Measurements from ENCODE around the gene FBP2.

The FBP2 gene

DNA sequence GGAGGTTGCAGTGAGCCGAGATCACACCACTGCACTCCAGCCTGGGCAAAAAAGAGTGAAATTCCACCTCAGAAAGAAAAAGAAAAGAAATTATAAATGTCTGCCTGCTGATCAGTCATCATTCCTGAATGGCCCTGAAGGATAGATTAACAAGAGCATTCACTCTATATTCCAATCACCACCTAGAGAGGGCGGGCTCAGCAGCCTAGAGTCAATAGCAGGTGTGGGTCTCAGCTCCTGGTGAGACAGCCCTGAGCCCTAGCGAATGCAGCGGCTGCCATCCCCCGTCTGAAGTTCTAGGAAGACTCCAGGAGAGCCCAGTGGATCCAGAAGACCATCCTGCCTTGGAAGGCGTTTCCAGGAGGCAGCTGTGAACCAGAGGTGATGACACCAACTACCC is 33.7 kb upstream of the FBP2 start:
- no peak overlapping the region for H3K4me3 ChIP-seq (ENCODE audit: extremely low read depth, insufficient read depth, low read length, poor library complexity, severe bottlenecking)
- WGBS, 2 experiments (ENCODE audit: insufficient coverage in 2 of 2) = 82 to 87% methylated on average over 5 of the region's 6 CpGs
- no peaks in the 10 kb centered on the region for H3K9me3 ChIP-seq (ENCODE audit: control insufficient read depth, low read length)
- H3K4me1 ChIP-seq (ENCODE audit: control insufficient read depth, insufficient read depth, low read length, poor library complexity, severe bottlenecking) = no peaks in the 10 kb centered on the region
- no peaks in the 10 kb centered on the region for H3K36me3 ChIP-seq (ENCODE audit: control insufficient read depth, insufficient read depth, low read length)
- H3K27ac ChIP-seq (ENCODE audit: low read depth, low read length, severe bottlenecking) = no peak overlapping the region

DNA sequence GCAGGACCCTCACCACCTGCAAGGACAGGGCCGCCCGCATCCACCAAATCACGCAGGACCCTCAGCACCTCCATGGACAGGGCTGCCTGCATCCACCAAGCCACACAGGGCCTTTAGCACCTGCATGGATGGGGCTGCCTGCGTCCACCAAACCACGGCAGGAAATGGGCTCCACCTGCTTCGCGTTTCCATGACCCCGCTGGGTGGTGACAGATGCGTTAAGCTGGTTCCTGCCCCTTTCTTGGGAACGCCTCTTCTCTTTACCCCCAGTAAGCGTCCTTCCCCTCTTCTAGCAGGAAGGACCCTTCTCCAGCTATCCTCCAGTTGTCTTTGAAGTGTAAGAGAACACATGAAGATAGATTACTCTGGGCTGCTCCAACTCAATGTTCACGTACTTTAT is 32.2 kb upstream of the FBP2 start:
- Histone ChIP-seq H3K27ac (ENCODE audit: low read depth, low read length, severe bottlenecking) (no peak overlapping the region), H3K4me3 (ENCODE audit: extremely low read depth, insufficient read depth, low read length, poor library complexity, severe bottlenecking) (no peak overlapping the region), H3K9me3 (ENCODE audit: control insufficient read depth, low read length) (no peaks in the 10 kb centered on the region), H3K4me1 (ENCODE audit: control insufficient read depth, insufficient read depth, low read length, poor library complexity, severe bottlenecking) (no peaks in the 10 kb centered on the region), H3K36me3 (ENCODE audit: control insufficient read depth, insufficient read depth, low read length) (no peaks in the 10 kb centered on the region)
- 63 to 81% methylated on average over 6 to 10 of the region's 12 CpGs for WGBS, 2 experiments (ENCODE audit: insufficient coverage in 2 of 2)

DNA sequence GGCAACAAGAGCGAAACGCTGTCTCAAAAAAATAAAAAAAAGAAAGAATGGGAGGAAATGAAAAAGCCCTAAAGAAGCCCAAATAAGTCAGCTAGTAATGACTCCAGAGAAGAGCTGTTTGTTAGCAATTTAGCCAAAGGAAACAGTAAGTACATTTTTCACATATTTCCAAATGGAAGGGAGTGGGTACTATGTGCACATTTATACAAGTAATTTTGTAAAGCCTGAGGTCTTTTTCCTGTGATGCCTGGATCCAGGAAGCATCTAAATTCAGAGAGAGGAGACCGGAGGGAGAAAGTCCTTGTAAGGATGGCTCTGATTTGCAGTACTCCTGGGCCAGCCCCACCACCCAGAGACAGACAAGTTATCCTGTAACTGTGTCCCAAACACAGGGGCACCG is 31.0 kb upstream of the FBP2 start:
- 95 to 100% methylated on average over 2 to 3 of the region's 4 CpGs for WGBS, 2 experiments (ENCODE audit: insufficient coverage in 2 of 2)
- Histone ChIP-seq H3K27ac (ENCODE audit: low read depth, low read length, severe bottlenecking) (no peak overlapping the region), H3K36me3 (ENCODE audit: control insufficient read depth, insufficient read depth, low read length) (no peaks in the 10 kb centered on the region), H3K4me1 (ENCODE audit: control insufficient read depth, insufficient read depth, low read length, poor library complexity, severe bottlenecking) (no peaks in the 10 kb centered on the region), H3K9me3 (ENCODE audit: control insufficient read depth, low read length) (no peaks in the 10 kb centered on the region), H3K4me3 (ENCODE audit: extremely low read depth, insufficient read depth, low read length, poor library complexity, severe bottlenecking) (no peak overlapping the region)

DNA sequence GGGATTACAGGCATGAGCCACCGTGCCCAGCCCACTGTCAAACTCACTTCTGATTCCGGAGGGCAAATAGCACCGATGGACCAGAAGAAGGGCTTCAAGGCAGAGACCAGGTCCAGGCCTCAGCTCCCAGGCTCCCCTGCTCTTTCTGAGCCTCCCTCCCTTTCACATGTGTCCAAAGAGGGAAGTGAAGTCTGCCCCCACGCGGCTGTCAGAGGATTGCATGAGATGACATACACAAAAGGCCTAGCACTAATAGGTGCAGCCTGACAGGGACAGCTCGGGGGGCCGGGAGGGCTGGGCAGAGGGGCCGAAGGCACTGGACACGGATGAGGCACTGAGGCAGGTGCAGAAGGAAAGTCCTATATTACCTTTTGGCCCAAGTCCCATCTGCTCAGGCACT is 29.6 kb upstream of the FBP2 start:
- 63 to 75% methylated on average over 9 of the region's 9 CpGs for WGBS, 2 experiments (ENCODE audit: insufficient coverage in 2 of 2)
- Histone ChIP-seq H3K4me3 (ENCODE audit: extremely low read depth, insufficient read depth, low read length, poor library complexity, severe bottlenecking) (no peak overlapping the region), H3K9me3 (ENCODE audit: control insufficient read depth, low read length) (no peaks in the 10 kb centered on the region), H3K36me3 (ENCODE audit: control insufficient read depth, insufficient read depth, low read length) (no peaks in the 10 kb centered on the region), H3K4me1 (ENCODE audit: control insufficient read depth, insufficient read depth, low read length, poor library complexity, severe bottlenecking) (no peaks in the 10 kb centered on the region), H3K27ac (ENCODE audit: low read depth, low read length, severe bottlenecking) (no peak overlapping the region)

DNA sequence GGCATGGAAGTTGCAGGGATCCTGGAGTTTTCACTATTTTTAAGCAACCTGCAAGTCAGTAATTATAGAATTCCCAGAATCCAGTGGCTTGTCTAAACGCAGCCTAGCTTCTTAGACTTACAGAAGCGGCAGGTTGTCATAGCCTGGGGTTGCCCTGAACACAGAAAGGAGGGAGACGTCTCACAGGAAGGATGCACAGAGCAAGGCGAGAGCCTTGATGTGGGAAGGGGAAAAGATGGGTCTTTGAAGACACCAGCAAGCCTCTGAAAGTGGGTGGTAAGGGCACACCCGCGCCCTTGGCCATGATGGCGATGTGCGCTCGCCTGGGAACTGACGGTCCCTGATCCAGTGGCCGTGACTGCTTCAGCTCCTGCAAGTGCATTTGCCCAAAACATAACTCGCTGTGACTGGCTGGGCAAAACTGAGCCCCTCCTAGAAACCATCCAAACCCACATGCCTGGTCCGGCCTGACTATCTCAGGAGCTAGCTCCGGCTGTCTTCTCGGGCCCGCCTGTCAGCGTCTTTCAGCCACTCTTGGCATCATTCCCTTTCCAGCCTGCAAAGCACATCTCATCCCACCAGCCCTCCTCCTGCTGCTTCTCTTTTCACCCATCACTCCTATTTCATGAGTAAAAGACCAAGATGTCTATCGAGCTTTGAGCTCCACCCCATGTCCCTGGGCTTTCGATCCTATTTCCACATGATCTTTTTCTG is 28.6 kb upstream of the FBP2 start:
- Histone ChIP-seq H3K9me3 (ENCODE audit: control insufficient read depth, low read length) (no peaks in the 10 kb centered on the region), H3K4me3 (ENCODE audit: extremely low read depth, insufficient read depth, low read length, poor library complexity, severe bottlenecking) (no peak overlapping the region), H3K27ac (ENCODE audit: low read depth, low read length, severe bottlenecking) (no peak overlapping the region), H3K36me3 (ENCODE audit: control insufficient read depth, insufficient read depth, low read length) (no peaks in the 10 kb centered on the region), H3K4me1 (ENCODE audit: control insufficient read depth, insufficient read depth, low read length, poor library complexity, severe bottlenecking) (no peaks in the 10 kb centered on the region)
- WGBS, 2 experiments (ENCODE audit: insufficient coverage in 2 of 2) = 97 to 98% methylated on average over 17 to 19 of the region's 19 CpGs

DNA sequence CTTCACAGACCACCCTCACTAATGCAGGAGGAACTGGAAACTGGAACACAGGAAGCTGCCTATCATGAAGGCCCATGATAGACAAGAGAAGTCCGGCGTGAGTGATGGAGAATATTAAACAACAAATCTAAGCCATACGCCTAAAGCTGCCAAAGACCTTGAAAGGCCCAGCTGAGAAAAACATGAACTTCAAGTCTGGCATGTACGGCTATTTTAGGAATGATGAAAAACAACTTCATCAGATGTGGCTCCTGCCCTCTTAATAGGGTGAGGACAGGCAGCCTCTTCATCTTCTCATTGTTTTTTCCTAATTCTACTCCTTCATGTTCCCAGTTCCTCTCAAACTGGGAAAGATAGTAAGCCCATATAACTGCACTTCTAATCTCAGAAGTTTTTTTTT is 25.4 kb upstream of the FBP2 start:
- 94 to 100% methylated on average over 1 to 4 of the region's 4 CpGs for WGBS, 2 experiments (ENCODE audit: insufficient coverage in 2 of 2)

DNA sequence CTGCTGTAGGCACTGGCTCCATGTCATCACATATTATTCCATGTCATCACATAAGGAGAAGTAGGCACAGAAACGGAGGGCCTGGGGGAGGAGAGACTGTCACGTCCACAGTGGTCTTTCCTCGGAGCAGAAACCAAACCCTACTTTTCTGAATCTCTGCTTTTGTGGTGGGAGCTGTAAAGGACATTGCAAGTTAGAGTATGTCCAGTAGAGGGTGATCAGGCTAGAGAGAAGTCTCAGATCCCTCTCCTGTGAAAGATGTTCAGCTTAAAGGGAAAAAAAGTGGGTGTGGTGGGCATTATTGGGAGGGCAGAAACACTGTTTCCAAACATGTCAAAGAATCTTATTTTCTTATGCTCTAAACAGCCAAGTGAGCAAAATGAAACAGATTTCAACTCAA is 19.4 kb upstream of the FBP2 start:
- no CpG with 5 or more reads among the region's 3 CpGs for WGBS, 2 experiments (ENCODE audit: insufficient coverage in 2 of 2)
- no peaks in the 10 kb centered on the region for H3K9me3 ChIP-seq (ENCODE audit: control insufficient read depth, low read length)
- no peak overlapping the region for H3K4me3 ChIP-seq (ENCODE audit: extremely low read depth, insufficient read depth, low read length, poor library complexity, severe bottlenecking)
- peaks cover 3% of the 10 kb centered on the region for H3K4me1 ChIP-seq (ENCODE audit: control insufficient read depth, insufficient read depth, low read length, poor library complexity, severe bottlenecking)
- no peaks in the 10 kb centered on the region for H3K36me3 ChIP-seq (ENCODE audit: control insufficient read depth, insufficient read depth, low read length)
- H3K27ac ChIP-seq (ENCODE audit: low read depth, low read length, severe bottlenecking) = no peak overlapping the region

More for the DNA sequence above, 25.4 kb upstream of the FBP2 start:
- Histone ChIP-seq H3K9me3 (ENCODE audit: control insufficient read depth, low read length) (no peaks in the 10 kb centered on the region), H3K4me1 (ENCODE audit: control insufficient read depth, insufficient read depth, low read length, poor library complexity, severe bottlenecking) (no peaks in the 10 kb centered on the region), H3K27ac (ENCODE audit: low read depth, low read length, severe bottlenecking) (no peak overlapping the region), H3K36me3 (ENCODE audit: control insufficient read depth, insufficient read depth, low read length) (no peaks in the 10 kb centered on the region), H3K4me3 (ENCODE audit: extremely low read depth, insufficient read depth, low read length, poor library complexity, severe bottlenecking) (no peak overlapping the region)

DNA sequence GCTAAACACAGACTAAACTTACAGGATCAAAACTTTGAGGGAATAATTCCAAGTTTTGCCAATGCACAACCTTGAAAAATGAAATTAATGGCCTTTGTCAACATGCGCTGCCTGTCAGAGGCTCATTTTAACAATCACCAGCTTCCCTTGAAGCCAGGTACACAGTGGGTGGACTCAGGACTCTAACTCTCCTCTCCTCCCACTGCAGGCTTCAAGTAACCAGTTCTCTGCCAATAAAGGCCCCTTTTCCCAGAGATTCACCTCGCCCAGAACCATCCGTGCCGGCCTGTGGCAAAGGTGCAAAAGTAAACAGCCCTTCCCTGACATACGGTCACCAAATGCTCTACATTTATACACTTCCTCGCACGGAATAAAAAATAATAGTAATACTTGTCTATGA is 18.4 kb upstream of the FBP2 start:
- H3K36me3 ChIP-seq (ENCODE audit: control insufficient read depth, insufficient read depth, low read length) = no peaks in the 10 kb centered on the region
- H3K4me3 ChIP-seq (ENCODE audit: extremely low read depth, insufficient read depth, low read length, poor library complexity, severe bottlenecking) = no peak overlapping the region
- no peaks in the 10 kb centered on the region for H3K9me3 ChIP-seq (ENCODE audit: control insufficient read depth, low read length)
- peaks cover 7% of the 10 kb centered on the region for H3K4me1 ChIP-seq (ENCODE audit: control insufficient read depth, insufficient read depth, low read length, poor library complexity, severe bottlenecking)
- no peak overlapping the region for H3K27ac ChIP-seq (ENCODE audit: low read depth, low read length, severe bottlenecking)
- 94 to 96% methylated on average over 2 to 4 of the region's 7 CpGs for WGBS, 2 experiments (ENCODE audit: insufficient coverage in 2 of 2)

DNA sequence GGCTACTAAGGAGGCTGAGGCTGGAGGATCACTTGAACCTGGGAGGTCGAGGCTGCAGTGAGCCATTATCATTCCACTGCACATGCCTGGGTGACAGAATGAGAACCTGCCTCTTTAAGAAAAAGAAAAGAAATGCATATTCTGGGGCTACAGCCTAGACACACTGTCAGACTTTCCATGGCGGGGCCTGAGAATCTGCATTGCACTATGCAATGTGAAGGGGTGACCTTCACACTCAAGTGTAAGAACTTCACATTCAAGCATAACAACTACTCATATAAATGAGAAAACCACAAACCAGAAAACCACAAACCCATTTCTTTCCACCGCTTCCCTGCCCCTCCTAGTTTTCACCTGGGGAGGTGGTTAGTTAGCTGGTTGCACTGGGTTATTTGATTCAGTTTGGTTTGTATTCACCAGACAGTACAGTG is 18.0 kb upstream of the FBP2 start:
- Histone ChIP-seq H3K4me1 (ENCODE audit: control insufficient read depth, insufficient read depth, low read length, poor library complexity, severe bottlenecking) (peaks cover 7% of the 10 kb centered on the region), H3K36me3 (ENCODE audit: control insufficient read depth, insufficient read depth, low read length) (no peaks in the 10 kb centered on the region), H3K27ac (ENCODE audit: low read depth, low read length, severe bottlenecking) (no peak overlapping the region), H3K9me3 (ENCODE audit: control insufficient read depth, low read length) (no peaks in the 10 kb centered on the region), H3K4me3 (ENCODE audit: extremely low read depth, insufficient read depth, low read length, poor library complexity, severe bottlenecking) (no peak overlapping the region)
- 82 to 92% methylated on average over 1 to 2 of the region's 3 CpGs for WGBS, 2 experiments (ENCODE audit: insufficient coverage in 2 of 2)

DNA sequence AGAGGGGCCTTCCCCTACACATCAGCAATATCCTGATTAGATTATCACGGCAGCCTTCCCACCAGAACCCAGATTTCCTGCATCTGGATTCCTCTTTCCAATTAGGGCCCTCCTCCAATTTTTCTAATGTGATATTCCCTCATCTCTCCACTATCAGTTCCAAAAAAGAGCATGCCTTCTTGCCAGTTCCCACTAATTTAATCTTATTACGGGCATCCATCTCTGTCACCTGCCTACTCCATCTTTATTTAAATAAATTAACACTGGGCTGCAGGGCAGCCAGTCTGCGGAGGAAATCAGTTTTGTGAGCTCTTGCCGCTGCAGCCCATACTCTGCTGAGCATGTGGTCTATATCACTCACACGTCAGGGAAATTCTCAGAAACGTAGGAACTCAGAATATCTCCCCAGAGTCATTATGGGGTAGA is 16.6 kb upstream of the FBP2 start:
- H3K9me3 ChIP-seq (ENCODE audit: control insufficient read depth, low read length) = no peaks in the 10 kb centered on the region
- H3K36me3 ChIP-seq (ENCODE audit: control insufficient read depth, insufficient read depth, low read length) = no peaks in the 10 kb centered on the region
- no peak overlapping the region for H3K4me3 ChIP-seq (ENCODE audit: extremely low read depth, insufficient read depth, low read length, poor library complexity, severe bottlenecking)
- WGBS, 2 experiments (ENCODE audit: insufficient coverage in 2 of 2) = 84 to 96% methylated on average over 5 to 6 of the region's 6 CpGs
- H3K27ac ChIP-seq (ENCODE audit: low read depth, low read length, severe bottlenecking) = no peak overlapping the region
- H3K4me1 ChIP-seq (ENCODE audit: control insufficient read depth, insufficient read depth, low read length, poor library complexity, severe bottlenecking) = peaks cover 7% of the 10 kb centered on the region

DNA sequence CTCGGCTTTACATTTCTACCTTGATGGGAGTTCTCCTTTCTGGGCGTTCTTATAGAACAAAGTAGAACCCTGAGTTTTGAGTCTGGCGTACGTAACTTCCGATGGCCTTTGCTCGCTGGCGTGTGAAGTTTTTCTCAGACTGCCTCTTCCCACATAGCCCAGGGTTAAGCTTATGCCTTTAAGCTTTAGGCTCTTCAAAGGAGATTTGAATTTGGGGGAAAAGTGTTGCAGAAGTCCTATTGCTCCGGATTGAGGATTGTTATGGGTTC is 13.7 kb upstream of the FBP2 start:
- WGBS, 2 experiments (ENCODE audit: insufficient coverage in 2 of 2) = 89 to 97% methylated on average over 5 to 7 of the region's 8 CpGs
- peaks cover 7% of the 10 kb centered on the region for H3K4me1 ChIP-seq (ENCODE audit: control insufficient read depth, insufficient read depth, low read length, poor library complexity, severe bottlenecking)
- H3K36me3 ChIP-seq (ENCODE audit: control insufficient read depth, insufficient read depth, low read length) = no peaks in the 10 kb centered on the region
- H3K27ac ChIP-seq (ENCODE audit: low read depth, low read length, severe bottlenecking) = no peak overlapping the region
- H3K4me3 ChIP-seq (ENCODE audit: extremely low read depth, insufficient read depth, low read length, poor library complexity, severe bottlenecking) = no peak overlapping the region
- no peaks in the 10 kb centered on the region for H3K9me3 ChIP-seq (ENCODE audit: control insufficient read depth, low read length)
